Stimulated activated CD8-positive, alpha-beta memory T cell treated with anti-CD3 and anti-CD28 coated beads, Interleukin-12 subunit alpha, Interleukin-12 subunit beta, amount 100 ng/mL, for 1 hour (primary cell): Measurements from ENCODE around the gene BACE1-AS.

Experiments used
- DNase-seq: peaks from one replicate; pipeline ENCODE4 v3.0.0-alpha.2; 2020; ENCODE audit warnings: low read depth

BACE1-AS gene

DNA sequence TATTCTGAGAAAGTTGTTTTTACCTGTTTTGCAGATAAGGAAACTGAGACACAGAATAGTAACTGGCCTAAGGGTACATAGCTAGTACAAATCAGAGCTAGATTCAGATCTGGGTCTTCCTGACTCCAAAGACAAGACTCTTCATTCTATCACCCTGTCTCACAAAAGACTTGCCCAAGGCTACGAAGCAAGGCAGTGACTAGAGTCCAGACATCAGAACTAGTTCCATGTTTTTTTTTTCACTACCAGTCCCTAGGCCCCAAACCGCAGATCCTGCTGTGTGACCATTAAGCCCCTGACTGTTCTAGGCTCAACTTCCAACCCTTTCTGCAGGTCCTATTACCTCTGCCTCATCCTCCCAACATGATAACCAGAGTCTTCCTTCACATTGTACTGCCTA lies 1.5 kb downstream of the BACE1-AS start:
- no peak for DNase-seq

DNA sequence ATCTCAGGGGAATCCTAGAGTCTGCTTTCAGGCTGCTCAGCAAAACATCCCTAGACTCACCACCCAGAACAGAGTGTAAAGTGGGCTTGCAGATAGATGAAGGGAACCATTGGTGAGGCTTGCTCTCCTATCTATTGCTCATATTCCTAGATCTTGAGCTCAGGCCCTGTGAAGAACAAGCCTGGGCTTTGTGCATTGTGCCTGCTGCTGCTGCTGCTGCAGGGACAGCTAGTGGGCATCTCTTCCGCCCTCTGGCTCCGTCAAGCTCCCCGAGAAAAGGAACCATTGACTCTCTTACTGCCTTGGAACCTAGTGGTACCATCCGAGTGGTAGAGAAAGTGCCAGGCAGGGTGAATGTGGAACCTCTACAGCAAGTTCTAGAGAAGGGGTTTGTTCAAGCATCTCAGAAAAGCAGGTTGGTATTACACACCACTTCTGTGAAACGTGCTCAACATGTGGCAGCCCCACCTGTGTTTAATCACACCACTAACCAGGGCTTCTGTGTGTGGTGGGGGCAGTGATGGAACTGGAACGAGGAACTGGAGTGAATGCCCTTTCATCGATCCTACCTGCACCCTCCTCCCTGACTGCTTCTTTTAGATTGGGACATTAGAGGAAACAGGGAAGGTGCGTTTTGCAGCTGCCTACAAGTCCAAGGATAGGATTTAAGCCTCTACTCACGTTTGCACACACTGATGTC lies 4.4 kb downstream of the BACE1-AS start:
- no peak for DNase-seq

DNA sequence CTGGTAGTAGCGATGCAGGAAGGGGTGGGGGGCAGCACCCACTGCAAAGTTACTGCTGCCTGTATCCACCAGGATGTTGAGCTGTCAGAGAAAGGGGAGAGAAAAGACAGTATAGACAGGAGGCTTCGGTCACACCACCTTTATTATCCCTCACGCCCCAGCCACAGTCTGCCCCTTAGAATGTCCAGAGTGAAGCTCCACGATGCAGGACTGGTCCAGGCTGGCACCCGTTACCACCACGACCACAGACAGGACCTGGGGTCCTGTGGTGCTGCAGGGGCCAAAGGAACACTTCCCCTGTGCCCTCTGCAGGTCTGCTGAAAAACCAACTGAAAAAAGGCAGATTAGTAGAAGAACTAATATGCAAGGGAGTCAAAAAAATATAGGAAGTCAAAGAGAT lies 5.7 kb downstream of the BACE1-AS start:
- no peak for DNase-seq

DNA sequence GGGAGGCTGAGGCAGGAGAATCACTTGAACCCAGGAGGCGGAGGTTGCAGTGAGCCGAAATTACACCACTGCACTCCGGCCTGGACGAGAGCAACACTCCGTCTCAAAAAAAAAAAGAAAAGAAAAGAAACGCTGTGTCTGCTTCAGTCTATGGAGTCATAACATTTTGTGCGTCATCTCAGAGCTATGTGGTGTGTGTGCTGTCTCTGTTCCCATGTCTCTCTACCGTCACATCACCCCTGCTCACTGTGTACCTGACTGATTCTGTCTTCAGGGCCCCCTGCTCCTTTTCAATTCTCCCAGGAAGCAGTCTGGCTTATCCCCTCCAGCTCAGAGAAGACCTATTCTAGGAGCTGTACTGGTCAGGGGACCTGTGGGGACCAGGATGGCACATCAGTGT lies 7.0 kb downstream of the BACE1-AS start:
- DNase-seq: no peak

DNA sequence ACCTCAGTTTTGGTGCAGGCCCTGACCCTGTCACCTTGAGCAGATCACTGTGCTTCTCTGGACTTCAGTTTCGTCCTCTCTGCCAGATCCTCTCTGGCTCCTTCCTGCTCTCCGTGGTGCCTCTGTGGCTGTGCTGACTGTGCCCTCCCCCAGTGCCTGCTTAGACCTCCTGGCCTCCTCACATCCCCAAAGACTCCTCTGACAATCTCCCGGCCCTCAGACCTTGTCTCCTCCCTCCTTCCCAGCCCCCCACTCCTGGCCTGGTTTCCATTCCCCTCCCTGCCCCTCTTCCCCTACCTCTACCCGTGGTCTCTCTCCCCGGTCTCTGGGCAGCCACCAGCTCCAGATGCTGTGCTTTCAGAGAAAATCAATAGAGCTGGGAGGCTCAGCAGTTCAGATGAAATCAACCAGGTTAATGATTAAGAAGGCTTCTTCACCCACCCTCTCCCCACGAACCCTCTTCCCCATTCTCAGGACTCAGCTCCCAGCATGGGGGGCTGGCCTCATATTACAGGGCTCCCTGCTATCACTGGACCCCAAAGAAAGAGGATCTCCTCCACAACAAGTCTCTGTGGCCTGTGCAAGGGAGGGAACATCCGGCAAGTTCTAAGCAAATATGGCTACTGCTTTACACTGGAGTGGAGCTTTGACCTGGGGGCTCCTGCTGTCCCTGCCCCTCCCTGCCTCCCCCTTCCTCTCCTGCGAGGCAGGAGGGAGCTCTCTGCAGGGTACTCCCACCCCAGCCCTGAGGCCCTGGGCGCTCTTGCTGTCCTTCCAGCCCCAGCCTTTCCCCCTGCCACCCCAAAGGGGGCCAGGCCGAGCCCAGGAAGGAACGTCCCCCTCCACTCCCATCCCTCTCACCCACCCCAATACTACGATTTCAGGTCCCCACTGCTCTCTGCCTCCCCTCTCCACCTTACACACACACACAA lies 8.5 kb downstream of the BACE1-AS start:
- no peak for DNase-seq

DNA sequence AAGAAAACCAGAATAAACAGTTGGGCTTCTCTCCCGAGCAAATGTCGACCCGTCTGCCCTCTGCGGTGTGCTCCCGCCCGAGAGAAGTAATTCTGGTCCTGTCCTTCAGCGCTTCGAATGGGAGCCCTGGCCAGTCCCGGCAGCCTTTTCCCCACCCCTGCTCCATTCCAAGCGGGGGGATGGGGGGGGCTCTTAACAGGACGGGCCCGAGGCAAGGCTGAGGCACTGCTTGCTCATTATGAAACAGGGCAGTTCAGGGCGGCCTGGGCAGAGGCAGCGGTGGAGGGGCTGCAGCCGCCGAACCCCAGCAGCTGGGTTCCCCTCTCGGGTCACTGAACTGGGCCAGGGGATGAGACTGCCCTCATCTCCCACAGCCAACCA lies 9.1 kb downstream of the BACE1-AS start:
- DNase-seq: no peak

GRCh38 chr11:117300773-117301172 lies 9.6 kb downstream of the BACE1-AS start:
- DNase-seq: no peak

GRCh38 chr11:117302228-117302627 lies 11.1 kb downstream of the BACE1-AS start:
- no peak for DNase-seq

GRCh38 chr11:117303101-117303500 lies 12.0 kb downstream of the BACE1-AS start:
- no peak for DNase-seq

DNA sequence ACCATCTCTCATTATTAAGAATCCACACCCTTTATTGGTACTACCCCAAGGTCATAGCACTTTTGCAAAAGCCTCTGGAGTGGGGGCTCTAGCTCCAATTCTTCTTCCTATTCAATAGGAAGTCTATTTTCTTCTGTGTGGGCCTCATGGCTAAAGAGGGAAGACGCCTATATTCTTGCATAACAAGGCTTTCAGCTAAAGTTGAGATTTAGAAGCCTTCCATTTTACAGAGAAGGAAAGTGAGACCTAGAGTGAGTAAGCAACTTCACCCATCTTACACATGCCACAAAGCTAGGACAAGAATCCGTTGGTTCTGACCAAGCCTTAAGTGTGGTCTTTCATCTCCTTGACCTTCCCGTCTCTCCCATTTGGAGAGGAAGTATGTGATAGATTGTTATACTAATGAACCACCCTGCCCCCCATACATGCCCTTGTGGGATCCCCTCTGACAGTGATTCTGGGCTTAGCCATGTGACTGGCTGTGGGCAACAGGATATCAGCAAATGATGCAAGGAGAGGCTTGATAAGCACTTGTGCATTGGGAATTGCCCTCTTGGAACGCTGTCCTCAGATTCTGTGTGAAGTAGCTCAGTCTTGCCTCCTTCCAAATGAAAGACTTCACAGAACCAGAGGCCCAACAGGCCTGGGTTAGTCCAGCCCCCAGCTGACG lies 12.6 kb downstream of the BACE1-AS start:
- DNase-seq: no peak

DNA sequence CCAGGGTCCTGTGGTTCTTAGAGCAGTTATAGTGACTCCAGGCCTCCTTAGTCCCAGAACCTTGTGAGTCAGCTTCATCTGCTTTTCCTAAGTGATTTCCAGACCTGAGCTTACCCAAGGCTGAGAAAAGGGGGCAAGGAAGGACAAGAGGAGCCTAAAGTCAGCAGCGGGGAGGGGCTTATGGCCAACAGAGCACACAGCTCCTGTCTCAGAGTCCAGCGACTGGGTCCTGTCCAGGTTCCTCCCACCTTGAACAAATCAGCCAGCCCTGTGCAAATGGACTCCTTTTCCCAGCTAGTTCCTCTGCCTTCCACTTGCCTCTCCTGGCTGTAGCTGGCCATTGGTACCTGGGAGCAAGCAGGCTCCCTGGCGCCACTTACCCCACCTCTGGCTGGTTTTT lies 14.0 kb downstream of the BACE1-AS start:
- DNase-seq: no peak

DNA sequence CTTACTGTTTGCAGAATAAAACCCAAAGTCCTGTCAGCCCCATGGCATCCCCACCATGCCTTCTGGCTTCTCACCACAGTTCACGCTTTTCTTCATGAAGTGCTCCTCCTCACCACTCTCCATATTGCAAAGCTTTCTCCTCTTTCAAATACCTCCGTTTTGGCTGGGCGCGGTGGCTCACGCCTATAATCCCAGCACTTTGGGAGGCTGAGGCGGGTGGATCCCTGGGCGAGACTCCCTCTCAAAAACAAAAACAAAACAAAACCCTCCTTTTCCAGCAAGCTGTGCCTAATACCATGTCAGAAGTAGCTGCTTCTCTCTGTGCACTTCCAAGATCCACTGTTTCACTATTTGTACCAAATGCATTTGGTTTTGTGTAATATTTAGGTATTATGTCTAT lies 18.2 kb downstream of the BACE1-AS start:
- DNase-seq: no peak

DNA sequence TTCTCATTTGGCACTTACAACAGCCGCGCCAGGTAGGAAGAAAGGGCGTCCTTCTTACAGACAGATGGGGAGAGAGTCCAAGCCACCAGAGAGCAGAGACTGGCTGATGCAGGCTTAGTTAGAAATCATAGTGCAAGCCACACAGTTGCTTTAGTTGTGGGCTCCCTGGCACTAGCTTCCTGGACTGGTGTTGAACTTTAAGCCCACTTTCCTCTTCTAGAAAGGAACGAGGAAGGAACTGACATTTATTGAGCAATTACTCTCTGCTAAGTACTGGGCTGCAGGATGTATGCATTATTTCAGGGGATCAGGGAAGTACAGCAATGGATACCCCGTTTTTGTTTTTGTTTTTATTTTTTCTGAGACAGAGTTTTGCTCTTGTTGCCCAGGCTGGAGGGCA lies 21.9 kb downstream of the BACE1-AS start:
- no peak for DNase-seq

- no peak for DNase-seq
These were observed 23.0 kb downstream of the BACE1-AS start for GRCh38 chr11:117313828-117314768.

DNA sequence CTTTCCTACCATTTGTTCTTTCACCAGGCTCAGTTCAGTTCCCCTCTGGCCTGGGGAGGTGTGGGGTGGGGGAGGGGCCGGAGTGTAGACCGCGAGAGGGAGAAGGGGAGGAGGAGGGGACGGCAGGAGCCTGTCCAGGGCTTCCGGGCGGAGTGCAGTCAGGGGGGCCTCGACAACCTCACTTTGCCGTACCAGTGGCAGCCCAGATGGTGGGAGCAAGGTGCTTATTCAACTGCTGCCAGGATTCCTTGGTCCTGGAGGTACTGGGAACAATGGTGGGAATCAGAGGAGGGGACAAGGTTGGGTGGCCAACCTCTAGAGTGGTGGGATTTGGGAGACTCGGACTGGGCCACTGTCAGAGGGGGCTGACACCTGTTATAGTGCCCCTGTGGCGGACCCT lies 23.7 kb downstream of the BACE1-AS start:
- no peak for DNase-seq

- no peak for DNase-seq
These were observed 24.4 kb downstream of the BACE1-AS start for GRCh38 chr11:117315285-117316196.

GRCh38 chr11:117316197-117316961 lies 25.2 kb downstream of the BACE1-AS start, which contains the start of gene BACE1:
BACE1 (minus strand) TSS chr11:117316256; CDS start chr11:117315795, 461 bp downstream.
- no peak for DNase-seq

DNA sequence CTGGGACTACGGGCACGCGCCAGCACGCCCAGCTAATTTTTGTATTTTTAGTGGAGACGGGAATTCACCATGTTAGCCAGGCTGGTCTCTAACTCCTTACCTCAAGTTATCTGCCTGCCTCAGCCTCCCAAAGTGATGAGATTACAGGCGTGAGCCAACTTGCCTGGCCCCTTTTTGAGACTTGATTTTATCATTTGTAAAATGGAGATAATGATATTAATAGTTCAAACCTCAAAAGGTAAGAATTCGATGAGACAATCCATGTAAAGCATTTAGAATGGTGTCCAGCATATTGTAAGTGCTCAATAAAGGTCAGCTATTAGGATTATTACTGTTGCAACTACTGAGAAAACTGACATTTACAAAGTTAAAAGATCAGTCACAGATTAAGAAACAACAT lies 27.6 kb downstream of the BACE1-AS start:
- DNase-seq: no peak

- no peak for DNase-seq
These were observed 28.2 kb downstream of the BACE1-AS start for GRCh38 chr11:117319214-117319840.
